GM13976 (cell line): ENCODE results near the gene OPRL1.

ENCODE experiments used
- DNase-seq: peaks from one replicate; pipeline ENCODE4 v3.0.0; 2012; ENCODE audit warnings: low spot score
- in situ Hi-C: fragments of 300-500 bp; cut with MboI; formaldehyde crosslinking; loops from one replicate; pipeline ENCODE4 v1.12.0; 2022; ENCODE audit warnings: low sequenced_read_pairs, mixed read lengths, inconsistent platforms; ENCODE audit not compliant: unreplicated experiment
- TF ChIP-seq, protein P1 (sequence below): IDR thresholded peaks from 2 replicates; pipeline ENCODE4 v1.5.1; 2012; ENCODE audit warnings: borderline replicate concordance, mild to moderate bottlenecking; ENCODE audit not compliant: insufficient read depth; ENCODE audit errors: extremely low read depth, missing control alignments, control extremely low read depth

OPRL1 gene

GRCh38 chr20:64105846-64106434, 26.1 kb downstream of the OPRL1 start:
- TF ChIP-seq, protein P1, sequence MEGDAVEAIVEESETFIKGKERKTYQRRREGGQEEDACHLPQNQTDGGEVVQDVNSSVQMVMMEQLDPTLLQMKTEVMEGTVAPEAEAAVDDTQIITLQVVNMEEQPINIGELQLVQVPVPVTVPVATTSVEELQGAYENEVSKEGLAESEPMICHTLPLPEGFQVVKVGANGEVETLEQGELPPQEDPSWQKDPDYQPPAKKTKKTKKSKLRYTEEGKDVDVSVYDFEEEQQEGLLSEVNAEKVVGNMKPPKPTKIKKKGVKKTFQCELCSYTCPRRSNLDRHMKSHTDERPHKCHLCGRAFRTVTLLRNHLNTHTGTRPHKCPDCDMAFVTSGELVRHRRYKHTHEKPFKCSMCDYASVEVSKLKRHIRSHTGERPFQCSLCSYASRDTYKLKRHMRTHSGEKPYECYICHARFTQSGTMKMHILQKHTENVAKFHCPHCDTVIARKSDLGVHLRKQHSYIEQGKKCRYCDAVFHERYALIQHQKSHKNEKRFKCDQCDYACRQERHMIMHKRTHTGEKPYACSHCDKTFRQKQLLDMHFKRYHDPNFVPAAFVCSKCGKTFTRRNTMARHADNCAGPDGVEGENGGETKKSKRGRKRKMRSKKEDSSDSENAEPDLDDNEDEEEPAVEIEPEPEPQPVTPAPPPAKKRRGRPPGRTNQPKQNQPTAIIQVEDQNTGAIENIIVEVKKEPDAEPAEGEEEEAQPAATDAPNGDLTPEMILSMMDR: no peak
- no peak for DNase-seq
- in situ Hi-C loops: no loop called here

DNA sequence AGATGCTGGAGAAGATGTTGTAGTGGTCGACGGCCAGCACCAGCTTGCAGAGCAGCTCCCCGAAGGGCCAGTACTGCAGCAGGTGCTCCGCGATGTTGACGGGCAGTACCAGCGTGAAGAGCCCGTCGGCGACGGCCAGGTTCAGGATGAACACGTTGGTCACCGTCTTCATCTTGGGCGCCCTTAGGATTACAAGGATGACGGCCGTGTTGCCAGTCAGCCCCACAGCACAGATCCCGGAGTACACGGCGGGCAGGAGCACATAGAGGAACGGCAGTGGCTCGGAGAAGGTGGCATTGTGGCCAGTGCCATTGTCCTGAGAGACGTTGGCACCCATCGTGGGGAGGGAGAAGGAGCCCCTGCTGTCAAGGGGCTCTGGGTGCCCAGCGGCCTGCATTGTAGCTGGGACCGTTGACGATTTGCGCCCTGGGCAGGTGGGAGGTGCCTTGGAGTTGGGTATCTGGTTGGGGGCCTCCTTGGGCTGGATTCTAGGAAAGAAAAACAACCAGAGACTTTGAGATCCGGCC, 26.6 kb downstream of the OPRL1 start:
- TF ChIP-seq, protein P1: no peak
- no peak for DNase-seq
- in situ Hi-C loops: no loop called here

DNA sequence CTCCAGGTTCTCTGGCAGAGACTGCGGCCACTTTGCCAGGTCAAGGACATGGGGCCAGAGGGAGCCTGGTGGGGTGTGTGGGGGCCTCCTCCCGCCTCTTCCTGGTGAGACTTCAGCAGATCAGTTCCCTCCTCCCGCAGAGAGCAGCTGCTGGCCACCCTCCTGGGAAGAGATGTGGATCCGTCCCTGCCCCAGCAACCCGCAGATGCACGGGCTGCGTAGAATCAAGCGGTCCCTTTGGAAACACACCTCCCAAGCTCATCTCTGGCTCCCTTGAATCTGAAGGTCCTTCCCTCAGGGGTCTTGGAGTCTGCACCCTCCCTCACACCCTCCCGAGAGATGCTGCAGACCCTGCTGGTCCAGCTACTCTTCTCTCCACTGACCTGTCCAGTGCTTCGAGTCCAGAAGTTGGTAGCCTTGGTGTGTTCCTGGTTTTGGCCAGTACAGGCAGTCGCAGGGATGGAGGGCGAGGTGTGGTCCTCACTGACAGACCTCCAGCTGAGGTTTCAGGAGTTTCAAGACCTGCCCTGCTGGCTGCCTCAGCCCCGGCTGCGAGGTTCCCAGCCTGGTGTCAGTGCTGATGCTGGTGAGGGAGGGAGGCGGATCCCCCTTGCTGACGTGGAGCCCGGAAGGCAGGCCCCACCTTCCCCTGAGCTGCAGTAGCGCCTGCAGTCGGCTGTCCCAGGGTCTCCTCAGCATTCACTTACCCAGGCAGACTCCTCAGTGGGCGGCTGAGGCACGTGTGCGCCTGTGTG, 27.3 kb downstream of the OPRL1 start, which contains the start of gene NPBWR2:
Gene NPBWR2, minus strand, starts transcription at position 585 of the 755 bp plus-strand sequence. CDS start 734 bp downstream, outside the sequence.
- DNase-seq: peak; percentile 78
- in situ Hi-C loops: no loop called here
- TF ChIP-seq, protein P1: no peak

- TF ChIP-seq, protein P1: no peak
- peak; percentile 72 for DNase-seq
- in situ Hi-C loops: no loop called here
Observed at GRCh38 chr20:64107736-64108457, 28.0 kb downstream of the OPRL1 start.

GRCh38 chr20:64108731-64109681, 29.1 kb downstream of the OPRL1 start:
- in situ Hi-C loops: no loop called here
- TF ChIP-seq, protein P1: no peak
- no peak for DNase-seq
